D721Med (cell line): ENCODE results near the gene SELENOS.

Experiments used
- DNase-seq: peaks from one replicate; pipeline ENCODE4 v3.0.0; 2011; ENCODE audit warnings: low spot score; ENCODE audit not compliant: insufficient read length
- FAIRE-seq: peaks from 2 replicates; lab custom pipeline; 2011; peaks lifted over from hg19 to GRCh38; lab: Jason Lieb, UNC
- CTCF ChIP-seq: IDR thresholded peaks from 2 replicates; pipeline ENCODE4 v1.5.1; 2012; ENCODE audit warnings: mild to moderate bottlenecking, control low read depth; ENCODE audit not compliant: insufficient read depth; ENCODE audit errors: missing control alignments

SELENOS gene

DNA sequence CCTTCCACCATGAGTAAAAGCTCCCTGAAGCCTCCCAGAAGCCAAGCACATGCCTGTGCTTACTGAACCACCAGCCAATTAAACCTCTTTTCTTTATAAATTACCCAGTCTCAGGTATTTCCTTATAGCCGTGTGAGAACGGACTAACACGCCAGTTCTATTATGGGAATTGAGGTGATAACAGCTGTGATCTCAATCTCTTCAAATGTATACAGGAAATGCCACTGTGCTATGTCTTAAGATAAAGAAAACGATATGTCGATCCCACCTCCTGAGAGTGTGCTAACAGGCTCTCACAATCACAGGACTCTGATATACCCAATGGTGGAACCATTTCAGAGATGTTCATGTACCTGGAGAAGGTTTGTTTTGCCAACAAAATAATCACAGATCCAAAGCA is 51.6 kb downstream of the SELENOS start:
- FAIRE-seq, result no peak
- TF ChIP-seq CTCF, result no peak
- DNase-seq, result no peak
